Glomerular visceral epithelial cell (primary cell): ENCODE measurements around the gene SKAP1.
"Not testable (repeated sequence)": the region's sequence is repeated elsewhere in the genome, so short reads cannot be mapped to it uniquely, and the experiment has no call there.

Experiments used
- DNase-seq: peaks from one replicate; pipeline ENCODE4 v3.0.0-alpha.2; 2016; ENCODE audit errors: extremely low spot score

Gene SKAP1

GRCh38 chr17:48283907-48284306, 146.1 kb downstream of the SKAP1 start:
- no peak for DNase-seq

GRCh38 chr17:48283411-48283810, 146.6 kb downstream of the SKAP1 start:
- DNase-seq, result no peak

- DNase-seq, result no peak
These were observed 147.7 kb downstream of the SKAP1 start for GRCh38 chr17:48282303-48282702.

GRCh38 chr17:48278760-48279491, 151.1 kb downstream of the SKAP1 start:
- no peak for DNase-seq

- DNase-seq, result no peak
These were observed 153.2 kb downstream of the SKAP1 start for GRCh38 chr17:48276776-48277175.

- DNase-seq, result no peak
These were observed 159.1 kb downstream of the SKAP1 start for GRCh38 chr17:48270899-48271298.

- no peak for DNase-seq
These were observed 160.8 kb downstream of the SKAP1 start for GRCh38 chr17:48269209-48269608.

- DNase-seq, result no peak
These were observed 166.3 kb downstream of the SKAP1 start for GRCh38 chr17:48263731-48264035.

- DNase-seq, result no peak
These were observed 166.9 kb downstream of the SKAP1 start for GRCh38 chr17:48262982-48263730.

- peak; percentile 53 for DNase-seq
These were observed 168.6 kb downstream of the SKAP1 start for GRCh38 chr17:48261297-48261880.

GRCh38 chr17:48259694-48260291, 170.2 kb downstream of the SKAP1 start:
- peak; percentile 64 for DNase-seq

GRCh38 chr17:48258331-48258730, 171.7 kb downstream of the SKAP1 start:
- DNase-seq, result no peak

- no peak for DNase-seq
These were observed 174.3 kb downstream of the SKAP1 start for GRCh38 chr17:48255759-48256158.

- DNase-seq, result no peak
These were observed 175.1 kb downstream of the SKAP1 start for GRCh38 chr17:48254896-48255295.

GRCh38 chr17:48253975-48254374, 176.0 kb downstream of the SKAP1 start:
- DNase-seq, result no peak

GRCh38 chr17:48251950-48252349, 178.1 kb downstream of the SKAP1 start:
- DNase-seq, result no peak

- DNase-seq, result no peak
These were observed 179.1 kb downstream of the SKAP1 start for GRCh38 chr17:48250949-48251348.

- not testable (repeated sequence) for DNase-seq
These were observed 180.0 kb downstream of the SKAP1 start for GRCh38 chr17:48250059-48250458.

GRCh38 chr17:48247603-48248002, 182.4 kb downstream of the SKAP1 start:
- no peak for DNase-seq

- no peak for DNase-seq
These were observed 183.0 kb downstream of the SKAP1 start for GRCh38 chr17:48247038-48247437.

- DNase-seq, result peak; percentile 44
These were observed 183.4 kb downstream of the SKAP1 start for GRCh38 chr17:48246612-48247011.

- DNase-seq, result not testable (repeated sequence)
These were observed 184.5 kb downstream of the SKAP1 start for GRCh38 chr17:48245465-48246033.
